HUES6 (cell line): ENCODE data around the gene MEI1.
"Not testable (repeated sequence)": the region's sequence is repeated elsewhere in the genome, so short reads cannot be mapped to it uniquely, and the experiment has no call there.

ENCODE experiments used
- H3K27ac ChIP-seq: 2 replicates; pipeline ENCODE4 v1.7.0; 2013; ENCODE audit warnings: low read depth, mild to moderate bottlenecking, low read length, inconsistent platforms
- H3K27me3 ChIP-seq: 2 replicates; pipeline ENCODE4 v1.6.1; 2013; ENCODE audit warnings: low read length; ENCODE audit not compliant: control insufficient read depth, insufficient read depth
- H3K36me3 ChIP-seq: 2 replicates; pipeline ENCODE4 v1.6.1; 2013; ENCODE audit warnings: low read length; ENCODE audit not compliant: control insufficient read depth, insufficient read depth
- H3K4me1 ChIP-seq: 2 replicates; pipeline ENCODE4 v1.6.1; 2013; ENCODE audit warnings: low read length; ENCODE audit not compliant: control insufficient read depth, insufficient read depth
- H3K4me3 ChIP-seq: 2 replicates; pipeline ENCODE4 v1.5.1; 2013; ENCODE audit warnings: low read depth, low read length
- H3K9ac ChIP-seq: one replicate; pipeline ENCODE4 v1.6.1; 2013; ENCODE audit warnings: mild to moderate bottlenecking, low read length
- H3K9me3 ChIP-seq: 2 replicates; pipeline ENCODE4 v1.6.1; 2013; ENCODE audit warnings: low read depth, low read length; ENCODE audit not compliant: control insufficient read depth, insufficient read depth

The MEI1 gene

DNA sequence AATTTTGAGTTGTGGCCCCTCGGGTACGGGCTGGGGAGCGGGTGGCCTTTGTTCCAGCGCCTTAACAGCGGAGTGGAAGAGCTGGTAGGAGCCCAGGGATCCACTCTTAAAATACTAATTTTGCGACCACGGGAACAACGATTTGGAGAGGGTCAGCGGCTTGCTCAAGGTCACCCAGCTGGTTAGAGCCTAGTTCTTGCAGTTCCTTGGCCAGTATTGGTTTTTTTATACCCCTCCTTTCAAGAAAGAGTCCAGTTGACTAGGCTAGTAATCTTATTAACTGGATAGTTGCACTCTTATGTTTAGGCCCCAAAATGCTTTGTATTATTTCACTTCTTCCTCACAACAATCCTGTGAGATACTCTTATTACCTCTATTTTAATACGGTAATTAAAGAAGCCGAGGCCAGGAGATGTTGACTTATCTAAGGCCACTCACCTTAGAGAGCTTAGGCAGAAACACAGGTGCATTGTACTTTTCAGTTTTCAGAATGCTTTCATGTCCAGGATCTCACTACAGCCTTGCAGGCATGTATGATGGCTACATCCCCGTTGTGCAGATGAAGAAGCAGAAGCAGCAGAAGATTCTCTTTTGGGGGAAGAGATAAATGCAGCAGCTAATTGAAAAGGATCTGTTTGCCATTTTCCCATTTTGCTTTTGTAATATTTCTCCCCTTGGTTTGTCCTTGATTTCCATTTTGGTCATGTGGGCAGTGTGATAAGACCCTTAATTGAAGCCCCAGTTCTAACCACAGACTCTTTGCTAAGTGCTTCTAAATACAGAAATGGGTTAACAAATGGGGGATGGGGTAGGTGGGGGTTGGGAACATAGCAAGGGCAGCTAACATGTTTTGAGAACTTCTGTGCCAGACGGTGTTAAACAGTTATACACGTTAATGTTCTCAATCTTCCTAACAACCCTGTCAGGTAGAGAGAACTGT, 135.0 kb downstream of the MEI1 start:
- Histone ChIP-seq H3K36me3 (peaks cover 34% of the 10 kb centered on the region), H3K27me3 (no peaks in the 10 kb centered on the region), H3K27ac (peak overlapping the region; percentile 86; the same call in 1 of the 2 replicates), H3K4me1 (peaks cover 6% of the 10 kb centered on the region), H3K4me3 (peak overlapping the region; percentile 83), H3K9me3 (no peaks in the 10 kb centered on the region), H3K9ac (peak overlapping the region; percentile 92)

DNA sequence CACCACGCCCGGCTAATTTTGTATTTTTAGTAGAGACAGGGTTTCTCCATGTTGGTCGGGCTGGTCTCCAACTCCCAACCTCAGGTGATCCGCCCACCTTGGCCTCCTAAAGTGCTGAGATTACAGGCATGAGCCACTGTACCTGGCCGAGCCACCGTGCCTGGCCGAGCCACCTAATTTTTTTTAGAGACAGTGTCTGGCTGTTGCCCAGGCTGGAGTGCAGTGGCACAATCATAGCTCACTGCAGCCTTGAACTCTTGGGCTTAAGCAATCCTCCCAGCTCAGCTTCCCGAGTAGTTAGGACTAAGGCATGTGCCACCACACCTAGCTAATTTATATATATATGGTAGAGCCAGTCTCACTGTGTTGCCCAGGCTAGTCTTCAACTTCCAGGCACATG, 136.2 kb downstream of the MEI1 start:
- H3K4me3 ChIP-seq, H3K27me3 ChIP-seq, H3K27ac ChIP-seq, H3K4me1 ChIP-seq, H3K9me3 ChIP-seq, H3K9ac ChIP-seq: not testable (repeated sequence)
- H3K36me3 ChIP-seq, result peaks cover 43% of the 10 kb centered on the region

DNA sequence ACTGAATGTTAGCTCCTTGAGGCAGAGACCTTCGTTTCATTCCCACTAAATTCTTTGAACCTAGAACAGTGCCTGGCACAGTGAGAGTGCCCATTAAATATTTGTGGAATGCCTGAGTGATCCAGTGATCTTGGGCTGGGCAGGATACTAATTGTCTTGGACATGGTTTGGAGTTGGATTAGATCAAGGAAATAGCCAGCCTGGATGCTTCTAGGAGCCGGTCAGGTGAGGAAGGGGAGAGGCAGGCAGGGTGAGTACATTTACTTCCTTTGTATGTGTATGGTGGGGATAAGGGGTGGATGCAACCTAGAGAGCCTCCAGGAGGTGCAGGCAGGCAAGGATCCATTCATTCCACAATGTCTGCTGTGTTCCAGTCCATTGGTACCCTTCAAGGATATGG, 137.2 kb downstream of the MEI1 start:
- peaks cover 6% of the 10 kb centered on the region for H3K4me1 ChIP-seq
- no peak overlapping the region for H3K9ac ChIP-seq
- H3K36me3 ChIP-seq, result peaks cover 53% of the 10 kb centered on the region
- no peaks in the 10 kb centered on the region for H3K9me3 ChIP-seq
- no peak overlapping the region for H3K27ac ChIP-seq
- no peak overlapping the region for H3K4me3 ChIP-seq
- H3K27me3 ChIP-seq, result no peaks in the 10 kb centered on the region

DNA sequence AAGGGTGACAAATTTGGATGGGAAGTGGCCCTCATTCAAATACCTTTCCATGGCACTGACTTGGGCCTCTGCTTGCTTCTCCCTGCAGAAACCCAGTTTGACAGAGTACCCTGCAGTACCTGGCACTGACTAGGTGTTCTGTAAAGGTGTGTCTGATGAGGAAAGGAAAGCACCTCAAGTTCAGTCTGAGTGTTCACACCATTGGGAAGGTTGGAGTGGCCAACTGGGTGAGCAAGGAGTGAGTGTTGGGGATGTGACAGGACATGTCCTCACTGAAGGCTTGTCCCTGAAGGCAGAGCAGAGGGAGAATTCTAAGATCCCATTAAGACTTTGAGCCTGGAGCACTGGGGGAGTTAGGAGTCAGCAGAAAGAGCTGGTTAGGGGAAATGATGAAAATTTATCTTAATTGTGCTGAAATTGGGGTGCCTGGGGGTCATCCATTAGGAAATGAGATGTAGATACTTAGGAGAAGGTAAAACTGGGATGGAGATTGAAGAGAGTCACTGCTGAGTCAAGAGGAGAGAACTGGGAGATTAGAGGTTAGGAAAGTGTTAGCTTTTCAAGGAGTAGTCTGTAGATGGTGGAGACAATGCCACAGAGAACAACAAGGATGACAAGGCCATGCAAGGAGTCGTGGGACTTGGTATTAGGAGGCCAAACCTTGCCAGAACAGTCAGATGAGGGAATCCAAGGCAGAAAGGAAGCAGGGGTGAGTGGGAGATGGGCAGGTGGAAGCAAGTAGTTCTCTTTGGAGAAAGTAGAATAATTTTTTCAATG, 139.7 kb downstream of the MEI1 start:
- Histone ChIP-seq H3K27ac (no peak overlapping the region), H3K36me3 (peaks cover 71% of the 10 kb centered on the region)

DNA sequence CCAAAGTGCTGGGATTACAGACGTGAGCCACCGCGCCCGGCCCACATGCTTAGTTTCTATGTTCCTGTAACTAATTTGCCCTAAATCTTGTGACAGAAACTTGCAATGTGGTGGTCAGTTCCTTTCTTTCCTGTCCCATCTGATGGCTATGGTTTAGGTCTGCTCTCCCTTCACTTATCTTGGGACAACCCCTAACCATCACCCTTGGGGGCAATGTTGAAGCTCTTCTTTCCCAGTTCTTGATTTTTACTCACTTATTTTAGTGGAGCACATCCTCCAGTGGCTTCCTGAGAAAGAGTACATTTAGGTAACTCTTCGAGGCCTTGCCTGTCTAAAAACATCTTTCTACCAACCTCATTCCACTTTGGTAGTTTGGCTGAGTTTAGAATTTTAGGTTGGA, 140.9 kb downstream of the MEI1 start:
- Histone ChIP-seq H3K9me3 (no peaks in the 10 kb centered on the region), H3K36me3 (peaks cover 68% of the 10 kb centered on the region), H3K9ac (no peak overlapping the region), H3K27me3 (no peaks in the 10 kb centered on the region), H3K4me3 (no peak overlapping the region), H3K4me1 (peaks cover 13% of the 10 kb centered on the region), H3K27ac (no peak overlapping the region)

More for the DNA sequence above, 139.7 kb downstream of the MEI1 start:
- Histone ChIP-seq H3K27me3 (no peaks in the 10 kb centered on the region), H3K4me1 (peaks cover 7% of the 10 kb centered on the region), H3K9ac (no peak overlapping the region), H3K4me3 (no peak overlapping the region), H3K9me3 (no peaks in the 10 kb centered on the region)

DNA sequence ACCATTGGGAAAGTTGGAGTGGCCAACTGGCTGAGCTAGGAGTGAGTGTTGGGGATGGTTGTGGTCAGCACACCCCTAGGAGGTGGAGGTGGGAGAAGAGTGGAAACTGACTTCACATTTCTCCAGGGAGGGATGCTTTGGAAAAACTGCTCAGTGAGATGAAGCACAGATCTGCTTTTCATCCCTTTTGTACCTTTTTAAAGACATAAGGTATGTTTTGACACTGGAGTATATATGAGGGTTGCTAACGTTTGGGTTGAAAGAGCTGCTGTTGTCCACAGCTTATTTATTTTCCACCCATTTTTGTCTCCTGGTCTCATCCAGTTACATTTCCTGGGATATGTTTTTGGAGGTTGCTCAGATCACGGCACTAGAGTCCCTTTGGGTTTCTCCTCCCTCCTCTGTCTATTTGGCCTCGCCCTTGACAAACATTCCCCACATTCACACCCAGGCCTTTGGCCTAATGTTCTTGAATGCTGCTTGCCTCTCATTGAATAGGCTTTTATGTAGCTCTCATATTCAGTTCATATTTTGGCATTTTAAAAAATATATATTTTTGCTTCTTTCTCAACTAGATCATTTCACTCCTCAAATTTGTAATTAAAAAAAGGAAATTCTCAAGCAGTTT, 141.9 kb downstream of the MEI1 start:
- Histone ChIP-seq H3K27me3 (no peaks in the 10 kb centered on the region), H3K4me3 (no peak overlapping the region), H3K9ac (no peak overlapping the region), H3K4me1 (peaks cover 23% of the 10 kb centered on the region), H3K9me3 (no peaks in the 10 kb centered on the region), H3K36me3 (peaks cover 60% of the 10 kb centered on the region), H3K27ac (no peak overlapping the region)

DNA sequence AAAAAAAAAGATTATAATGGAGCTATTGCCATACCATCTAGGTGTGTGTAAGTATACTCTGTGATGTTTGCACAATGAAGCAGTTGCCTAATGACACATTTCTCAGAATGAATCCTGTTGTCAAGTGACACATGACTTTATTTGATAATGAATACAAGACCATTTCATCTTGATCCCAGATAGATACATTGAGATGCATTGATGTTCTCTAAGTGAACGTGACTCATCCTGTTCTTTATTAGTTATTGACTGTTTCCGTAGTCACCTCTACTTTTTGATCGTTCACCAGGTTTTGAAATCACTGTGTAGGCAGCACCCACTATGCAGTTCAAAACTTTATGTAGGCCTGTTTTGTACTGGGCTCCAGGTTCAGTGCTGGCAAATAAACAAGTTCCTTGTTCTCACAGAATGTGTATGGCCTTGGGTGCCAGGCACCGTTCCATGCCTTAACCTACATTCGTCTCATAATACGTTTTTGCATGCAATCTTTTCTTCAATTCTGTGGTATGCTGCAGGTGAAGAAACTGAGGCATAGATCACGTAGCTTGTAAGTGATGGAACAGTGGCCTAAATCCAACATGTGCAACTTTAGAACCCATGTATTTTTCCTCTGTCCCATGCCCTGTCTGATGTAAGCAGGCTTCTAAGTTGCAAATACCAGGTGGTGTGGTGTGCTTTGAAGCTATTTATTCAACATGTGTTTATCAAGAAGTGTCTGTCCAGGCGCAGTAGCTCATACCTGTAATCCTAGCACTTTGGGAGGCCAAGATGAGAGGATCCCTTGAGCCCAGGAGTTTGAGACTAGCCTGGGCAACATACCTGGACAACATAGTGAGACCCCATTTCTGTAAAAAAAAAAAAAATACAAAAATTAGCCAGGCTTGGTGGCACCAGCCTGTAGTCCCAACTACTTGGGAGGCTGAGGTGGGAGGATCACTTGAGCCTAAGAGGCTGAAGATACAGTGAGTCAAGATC, 144.0 kb downstream of the MEI1 start:
- H3K27ac ChIP-seq, result no peak overlapping the region
- no peak overlapping the region for H3K4me3 ChIP-seq
- no peaks in the 10 kb centered on the region for H3K27me3 ChIP-seq
- no peak overlapping the region for H3K9ac ChIP-seq
- H3K4me1 ChIP-seq, result peaks cover 36% of the 10 kb centered on the region
- peaks cover 45% of the 10 kb centered on the region for H3K36me3 ChIP-seq
- no peaks in the 10 kb centered on the region for H3K9me3 ChIP-seq

DNA sequence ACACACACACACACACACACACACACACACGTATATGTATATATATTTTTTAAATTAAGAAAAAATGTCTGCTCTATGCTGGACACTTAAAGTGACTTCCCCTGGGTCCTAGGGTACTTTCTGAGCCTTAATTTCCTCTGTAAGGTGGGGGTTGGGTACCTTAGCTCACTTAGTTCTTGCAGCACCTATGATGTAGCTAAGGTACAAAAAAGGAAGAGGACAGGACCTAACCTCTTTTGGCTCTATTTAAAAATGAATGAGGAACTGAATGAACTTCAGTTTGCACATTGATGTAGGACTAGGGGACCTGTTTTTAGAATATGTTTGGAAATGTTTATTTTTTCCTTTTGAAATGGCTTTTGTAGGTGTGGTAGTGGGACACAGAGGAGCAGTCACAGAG, 144.7 kb downstream of the MEI1 start:
- Histone ChIP-seq H3K4me3 (no peak overlapping the region), H3K36me3 (peaks cover 39% of the 10 kb centered on the region), H3K9me3 (no peaks in the 10 kb centered on the region), H3K4me1 (peaks cover 39% of the 10 kb centered on the region), H3K27me3 (no peaks in the 10 kb centered on the region), H3K27ac (no peak overlapping the region), H3K9ac (no peak overlapping the region)

DNA sequence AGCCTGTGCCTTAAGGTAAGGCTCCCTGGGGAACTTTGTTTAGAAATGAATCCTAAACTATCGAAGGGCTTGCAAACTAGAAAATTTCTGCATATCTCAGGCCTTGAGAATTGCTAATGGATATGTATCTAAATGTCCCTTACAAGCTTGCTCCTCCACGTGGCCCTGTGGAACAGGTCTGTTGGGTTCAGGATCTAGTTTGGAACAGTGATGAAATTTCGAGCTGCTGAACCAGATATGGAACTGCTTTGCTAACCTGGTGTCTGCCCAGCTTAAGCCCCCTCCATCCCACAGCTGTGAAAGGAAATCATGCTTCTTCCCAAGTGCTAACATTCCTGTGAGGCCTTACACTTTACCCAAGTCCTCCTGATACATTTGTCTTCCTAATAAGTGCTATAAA, 145.2 kb downstream of the MEI1 start:
- no peak overlapping the region for H3K9ac ChIP-seq
- no peaks in the 10 kb centered on the region for H3K9me3 ChIP-seq
- H3K27me3 ChIP-seq, result no peaks in the 10 kb centered on the region
- H3K36me3 ChIP-seq, result peaks cover 34% of the 10 kb centered on the region
- no peak overlapping the region for H3K27ac ChIP-seq
- H3K4me3 ChIP-seq, result no peak overlapping the region
- H3K4me1 ChIP-seq, result peaks cover 39% of the 10 kb centered on the region
